HCT116 (cell line): ENCODE data around the gene SSR2. TPM values are rescaled to one million over a fixed set of nuclear protein-coding genes. Genes with fewer than 3 reads are reported as not detected.

Source experiments
- ATAC-seq: fragments of 200-7000 bp; cut with Tn5 transposase; 2 replicates; pipeline ENCODE4 v1.9.1; 2020; ENCODE audit warnings: mild to moderate bottlenecking, moderate library complexity
- BruUV-seq: library from RNA; stranded (reverse); fragments of 400-500 nt; replicated peaks from 2 replicates; lab custom pipeline; 2021; lab: Mats Ljungman, UMichigan
- CTCF ChIA-PET: fragments of 300-600 bp; sonication (Branson Sonifier 250); formaldehyde crosslinking; loops from one replicate; lab custom pipeline; 2021; ENCODE audit warnings: antibody characterized with exemption; lab: Charles Lee
- POLR2A ChIA-PET: fragments of 300-600, 350-600 bp; sonication (Branson Sonifier 250); formaldehyde crosslinking; loops from one replicate; lab custom pipeline; 2021; ENCODE audit warnings: antibody characterized with exemption; lab: Charles Lee
- RAD21 ChIA-PET, 2 experiments: fragments of 300-600 bp; sonication (Branson Sonifier 250); formaldehyde crosslinking; loops; one replicate each; lab custom pipeline; 2023; ENCODE audit warnings: low total read pairs in 2 of 2; ENCODE audit not compliant: uncharacterized antibody in 2 of 2, unreplicated experiment in 2 of 2, low non-redundant PET in 1 of 2; lab: Charles Lee
- DNase-seq: peaks from one replicate; pipeline ENCODE4 v3.0.0-alpha.2; 2010; ENCODE audit warnings: low read depth, low spot score
- H2AFZ ChIP-seq: fragments of 200-600 bp; shearing (Covaris generic), sonication (generic); 2 replicates; pipeline ENCODE4 v1.6.1; 2017; ENCODE audit warnings: low read depth, mixed run types, mixed read lengths, antibody characterized with exemption, low read length; ENCODE audit not compliant: poor library complexity, severe bottlenecking
- H3K27ac ChIP-seq: 2 replicates; pipeline ENCODE4 v1.5.1; 2012; ENCODE audit warnings: low read depth, low read length
- H3K27me3 ChIP-seq: fragments of 200-600 bp; sonication (generic); 2 replicates; pipeline ENCODE4 v1.6.1; 2016; ENCODE audit warnings: mixed run types, low read length, mixed read lengths; ENCODE audit not compliant: insufficient read depth
- H3K36me3 ChIP-seq, 2 experiments: fragments of 200-500 bp in 1 of 2; fragments of 200-600 bp in 1 of 2; sonication (Bioruptor generic) in 1 of 2; sonication (generic) in 1 of 2; 2 replicates each; pipeline versions ENCODE4 v1.5.1 to v1.6.1; 2014 to 2016; ENCODE audit warnings: low read length in 2 of 2, inconsistent platforms in 1 of 2, mixed read lengths in 1 of 2, mixed run types in 1 of 2; ENCODE audit not compliant: insufficient read depth in 2 of 2, control insufficient read depth in 1 of 2
- H3K4me1 ChIP-seq, 2 experiments: fragments of 200-600 bp in 1 of 2; sonication (generic) in 1 of 2; 2 replicates each; pipeline versions ENCODE4 v1.5.1 to v1.6.1; 2012 to 2017; ENCODE audit warnings: low read length in 2 of 2, inconsistent platforms in 1 of 2, mild to moderate bottlenecking in 1 of 2, mixed read lengths in 1 of 2, mixed run types in 1 of 2, moderate library complexity in 1 of 2; ENCODE audit not compliant: insufficient read depth in 2 of 2, control insufficient read depth in 1 of 2
- H3K4me2 ChIP-seq: fragments of 200-600 bp; sonication (generic); 2 replicates; pipeline ENCODE4 v1.6.1; 2017; ENCODE audit warnings: mixed run types, low read length, mixed read lengths
- H3K4me3 ChIP-seq, 2 experiments: fragments of 200-600 bp in 1 of 2; sonication (generic) in 1 of 2; replicated peaks in 1 of 2; 2 replicates each; pipeline ENCODE4 v1.5.1; 2011 to 2016; ENCODE audit warnings: low read length in 2 of 2, control low read depth in 1 of 2, low read depth in 1 of 2, mild to moderate bottlenecking in 1 of 2, mixed read lengths in 1 of 2, mixed run types in 1 of 2
- H3K79me2 ChIP-seq: fragments of 200-600 bp; sonication (generic); 2 replicates; pipeline ENCODE4 v1.6.1; 2017; ENCODE audit warnings: mild to moderate bottlenecking, mixed run types, low read length, moderate library complexity, mixed read lengths; ENCODE audit not compliant: insufficient read depth
- H3K9ac ChIP-seq: fragments of 200-600 bp; sonication (generic); 2 replicates; pipeline ENCODE4 v1.6.1; 2016; ENCODE audit warnings: low read length, mixed read lengths
- H3K9me2 ChIP-seq: fragments of 200-600 bp; sonication (generic), shearing (Covaris generic); 2 replicates; pipeline ENCODE4 v1.6.1; 2017; ENCODE audit warnings: mixed run types, mild to moderate bottlenecking, moderate library complexity; ENCODE audit not compliant: insufficient read depth
- H3K9me3 ChIP-seq, 2 experiments: fragments of 200-500 bp in 1 of 2; fragments of 200-600 bp in 1 of 2; sonication (Bioruptor generic) in 1 of 2; sonication (generic) in 1 of 2; 2 replicates each; pipeline ENCODE4 v1.6.1; 2014 to 2017; ENCODE audit warnings: low read length in 2 of 2, mixed read lengths in 2 of 2, inconsistent platforms in 1 of 2, low read depth in 1 of 2, mild to moderate bottlenecking in 1 of 2, mixed run types in 1 of 2, moderate library complexity in 1 of 2; ENCODE audit not compliant: control insufficient read depth in 1 of 2, insufficient read depth in 1 of 2
- H4K20me1 ChIP-seq: fragments of 200-600 bp; sonication (generic), shearing (Covaris generic); 2 replicates; pipeline ENCODE4 v1.6.1; 2017; ENCODE audit warnings: mixed run types, mild to moderate bottlenecking, moderate library complexity; ENCODE audit not compliant: insufficient read depth
- EGR1 ChIP-seq: IDR thresholded peaks from 2 replicates; pipeline ENCODE4 v1.6.1; 2012; ENCODE audit warnings: low read depth
- ELF1 ChIP-seq: IDR thresholded peaks from 2 replicates; pipeline ENCODE4 v1.6.1; 2012; ENCODE audit warnings: low read depth, borderline replicate concordance
- JUND ChIP-seq: IDR thresholded peaks from 2 replicates; pipeline ENCODE4 v1.6.1; 2012
- POLR2A ChIP-seq: IDR thresholded peaks from 2 replicates; pipeline ENCODE4 v1.7.0; 2011; ENCODE audit warnings: borderline replicate concordance; ENCODE audit not compliant: insufficient read depth, insufficient read length; ENCODE audit errors: extremely low read depth
- POLR2AphosphoS5 ChIP-seq: IDR thresholded peaks from 2 replicates; pipeline ENCODE4 v1.6.1; 2011; ENCODE audit warnings: mild to moderate bottlenecking, low read depth, low read length, moderate library complexity
- RAD21 ChIP-seq: IDR thresholded peaks from 2 replicates; pipeline ENCODE4 v1.6.1; 2012; ENCODE audit warnings: low read depth, mild to moderate bottlenecking
- SP1 ChIP-seq: IDR thresholded peaks from 2 replicates; pipeline ENCODE4 v1.6.1; 2012; ENCODE audit warnings: low read depth
- SRF ChIP-seq: IDR thresholded peaks from 2 replicates; pipeline ENCODE4 v1.6.1; 2012; ENCODE audit warnings: low read depth
- ZBTB33 ChIP-seq: IDR thresholded peaks from 2 replicates; pipeline ENCODE4 v1.6.1; 2011; ENCODE audit warnings: mild to moderate bottlenecking, low read length, moderate library complexity; ENCODE audit not compliant: insufficient replicate concordance; ENCODE audit errors: extremely low read depth
- ZNF274 ChIP-seq: fragments of 200-500 bp; sonication (Bioruptor generic); IDR thresholded peaks from 2 replicates; pipeline ENCODE4 v1.6.1; 2014; ENCODE audit warnings: mild to moderate bottlenecking, low read depth, low read length, inconsistent platforms
- intact Hi-C: fragments of 100-400 bp; cut with micrococcal nuclease; formaldehyde crosslinking; loops from 2 replicates; pipeline ENCODE4 v1.10.0; 2022
- total RNA-seq: library from RNA; stranded (reverse); gene quantifications from one replicate; pipeline ENCODE4 v1.2.1, GENCODE V29; 2021; ENCODE audit not compliant: unreplicated experiment
- TF ChIP-seq, protein P1 (sequence below): IDR thresholded peaks from 2 replicates; pipeline ENCODE4 v1.6.1; 2012; ENCODE audit warnings: low read depth

Gene SSR2
- total RNA-seq, 1 experiment from 2014 or later: 153 TPM

DNA sequence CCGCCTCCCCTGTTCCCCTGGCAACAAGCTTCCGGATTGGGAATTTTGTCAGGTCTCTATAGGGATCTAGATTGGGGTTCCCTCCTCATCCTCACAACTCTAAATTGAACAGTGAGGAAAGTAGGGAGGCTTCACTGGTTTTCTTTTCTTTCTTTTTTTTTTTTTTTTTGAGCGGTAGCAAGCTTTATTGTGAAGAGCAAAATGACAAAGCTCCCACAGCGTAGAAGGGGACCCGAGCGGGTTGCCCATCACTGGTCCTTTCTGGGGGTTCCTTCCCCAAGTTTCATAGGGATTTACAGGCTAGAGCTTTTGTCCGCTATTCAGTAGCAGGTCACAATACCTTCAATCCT is 52.7 kb downstream of the SSR2 start:
- Histone ChIP-seq H4K20me1 (no peaks in the 10 kb centered on the region), H3K9me2 (no peaks in the 10 kb centered on the region), H3K27me3 (no peaks in the 10 kb centered on the region), H3K4me2 (no peak overlapping the region), H2AFZ (no peak overlapping the region), H3K4me1 (peaks cover 1 to 22% of the 10 kb centered on the region in 2 experiments), H3K36me3 (peaks cover 19 to 23% of the 10 kb centered on the region in 2 experiments; a peak in 3 of 4 replicates), H3K9ac (no peak overlapping the region), H3K9me3 (no peaks in the 10 kb centered on the region), H3K27ac (no peak overlapping the region), H3K4me3 (no peak overlapping the region), H3K79me2 (peaks cover 35% of the 10 kb centered on the region)
- no peak for ATAC-seq
- no peak for DNase-seq
- ChIA-PET RAD21 (no interaction called here), POLR2A (interaction anchor here (1.3 to 1.8 kb wide), 2 partner anchors 10 to 15 kb away, joined by 6 to 7 read pairs; partner anchors contain the start of gene ARHGEF2), CTCF (interaction anchor here (1.7 kb wide), 1 partner anchor 30 kb away, joined by 4 read pairs; no protein-coding TSS in a partner anchor)
- intact Hi-C loops: no loop called here
- TF ChIP-seq, protein P1, sequence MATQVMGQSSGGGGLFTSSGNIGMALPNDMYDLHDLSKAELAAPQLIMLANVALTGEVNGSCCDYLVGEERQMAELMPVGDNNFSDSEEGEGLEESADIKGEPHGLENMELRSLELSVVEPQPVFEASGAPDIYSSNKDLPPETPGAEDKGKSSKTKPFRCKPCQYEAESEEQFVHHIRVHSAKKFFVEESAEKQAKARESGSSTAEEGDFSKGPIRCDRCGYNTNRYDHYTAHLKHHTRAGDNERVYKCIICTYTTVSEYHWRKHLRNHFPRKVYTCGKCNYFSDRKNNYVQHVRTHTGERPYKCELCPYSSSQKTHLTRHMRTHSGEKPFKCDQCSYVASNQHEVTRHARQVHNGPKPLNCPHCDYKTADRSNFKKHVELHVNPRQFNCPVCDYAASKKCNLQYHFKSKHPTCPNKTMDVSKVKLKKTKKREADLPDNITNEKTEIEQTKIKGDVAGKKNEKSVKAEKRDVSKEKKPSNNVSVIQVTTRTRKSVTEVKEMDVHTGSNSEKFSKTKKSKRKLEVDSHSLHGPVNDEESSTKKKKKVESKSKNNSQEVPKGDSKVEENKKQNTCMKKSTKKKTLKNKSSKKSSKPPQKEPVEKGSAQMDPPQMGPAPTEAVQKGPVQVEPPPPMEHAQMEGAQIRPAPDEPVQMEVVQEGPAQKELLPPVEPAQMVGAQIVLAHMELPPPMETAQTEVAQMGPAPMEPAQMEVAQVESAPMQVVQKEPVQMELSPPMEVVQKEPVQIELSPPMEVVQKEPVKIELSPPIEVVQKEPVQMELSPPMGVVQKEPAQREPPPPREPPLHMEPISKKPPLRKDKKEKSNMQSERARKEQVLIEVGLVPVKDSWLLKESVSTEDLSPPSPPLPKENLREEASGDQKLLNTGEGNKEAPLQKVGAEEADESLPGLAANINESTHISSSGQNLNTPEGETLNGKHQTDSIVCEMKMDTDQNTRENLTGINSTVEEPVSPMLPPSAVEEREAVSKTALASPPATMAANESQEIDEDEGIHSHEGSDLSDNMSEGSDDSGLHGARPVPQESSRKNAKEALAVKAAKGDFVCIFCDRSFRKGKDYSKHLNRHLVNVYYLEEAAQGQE: no peak
- TF ChIP-seq ZBTB33: no peak
- TF ChIP-seq EGR1: no peak
- TF ChIP-seq ELF1: no peak
- TF ChIP-seq SP1: no peak
- TF ChIP-seq JUND: no peak
- no peak for TF ChIP-seq POLR2A
- TF ChIP-seq RAD21: no peak
- no peak for TF ChIP-seq ZNF274
- no peak for TF ChIP-seq POLR2AphosphoS5
- no peak for TF ChIP-seq SRF
- BruUV-seq: TSS peak; percentile 4
